HG02642 (cell line): ENCODE data around the gene SLC50A1.

Experiments used
- ATAC-seq: cut with Tn5 transposase; IDR thresholded peaks from one replicate; pipeline ENCODE4 v1.9.1; 2021; ENCODE audit warnings: mild to moderate bottlenecking; ENCODE audit not compliant: unreplicated experiment, poor library complexity

The SLC50A1 gene

DNA sequence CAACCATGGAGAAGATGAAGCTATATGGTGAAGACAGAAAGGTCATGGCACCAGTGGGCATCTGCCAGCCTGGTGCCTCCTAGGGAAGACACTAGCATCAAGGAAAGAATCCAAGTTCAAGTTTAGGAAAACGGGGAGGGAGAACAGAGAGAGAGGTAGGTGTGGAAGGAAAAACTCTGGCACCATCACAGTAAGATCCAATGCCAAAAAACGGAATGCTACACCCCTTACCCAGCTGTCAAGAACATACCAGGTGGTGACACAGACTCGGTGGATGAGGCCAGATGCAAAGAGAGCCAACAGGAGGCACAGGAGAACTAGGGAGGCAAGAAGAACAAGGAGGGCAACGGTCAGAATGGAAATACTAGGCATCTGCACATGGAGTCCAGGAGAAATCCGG, 33.9 kb downstream of the SLC50A1 start:
- no peak for ATAC-seq

DNA sequence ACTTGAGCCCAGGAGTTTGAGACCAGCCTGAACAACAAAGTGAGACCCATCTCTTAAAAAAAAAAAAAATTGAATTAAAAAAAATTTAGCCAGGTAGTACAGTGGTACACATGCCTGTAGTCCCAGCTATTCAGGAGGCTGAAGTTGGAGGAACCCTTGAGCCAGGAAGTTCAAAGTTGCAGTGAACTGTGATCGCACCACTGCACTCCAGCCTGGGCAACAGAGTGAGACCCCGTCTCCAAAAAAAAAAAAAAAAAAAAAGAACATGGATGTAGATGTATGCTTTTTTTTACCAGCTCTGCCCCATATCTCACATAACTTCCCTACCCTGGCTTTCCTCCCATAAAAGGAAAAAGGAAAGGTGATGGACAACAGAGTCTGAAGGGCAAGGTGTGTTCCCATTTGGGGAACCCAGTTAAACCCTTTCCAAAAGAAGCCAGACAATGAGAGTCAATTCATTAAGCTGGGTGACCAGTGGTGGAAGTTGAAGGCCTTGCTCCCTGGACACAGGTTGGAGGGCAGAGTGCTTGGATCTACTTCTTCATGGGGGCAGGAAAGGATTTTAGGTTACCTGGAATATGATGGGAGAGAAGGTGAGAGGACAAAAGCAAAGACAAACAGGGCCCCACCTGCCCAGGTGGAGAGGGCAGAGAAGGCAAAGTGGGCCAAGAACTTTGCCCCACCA, 34.6 kb downstream of the SLC50A1 start:
- no peak for ATAC-seq

DNA sequence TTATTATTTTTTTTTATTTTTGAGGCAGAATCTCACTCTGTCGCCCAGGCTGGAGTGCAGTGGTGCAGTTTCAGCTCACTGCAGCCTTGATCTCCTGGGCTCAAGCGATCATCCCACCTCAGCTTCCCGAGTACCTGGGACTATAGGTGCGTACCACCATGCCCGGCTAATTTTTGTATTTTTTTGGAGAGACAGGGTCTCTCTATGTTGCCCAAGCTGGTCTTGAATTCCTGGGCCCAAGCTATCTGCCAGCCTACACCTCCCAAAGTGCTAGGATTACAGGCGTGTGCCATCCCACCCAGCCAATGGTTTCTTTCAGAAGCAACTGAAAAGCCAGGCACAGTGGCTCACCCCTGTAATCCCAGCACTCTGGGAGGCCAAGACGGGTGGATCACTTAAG, 35.2 kb downstream of the SLC50A1 start:
- no peak for ATAC-seq

DNA sequence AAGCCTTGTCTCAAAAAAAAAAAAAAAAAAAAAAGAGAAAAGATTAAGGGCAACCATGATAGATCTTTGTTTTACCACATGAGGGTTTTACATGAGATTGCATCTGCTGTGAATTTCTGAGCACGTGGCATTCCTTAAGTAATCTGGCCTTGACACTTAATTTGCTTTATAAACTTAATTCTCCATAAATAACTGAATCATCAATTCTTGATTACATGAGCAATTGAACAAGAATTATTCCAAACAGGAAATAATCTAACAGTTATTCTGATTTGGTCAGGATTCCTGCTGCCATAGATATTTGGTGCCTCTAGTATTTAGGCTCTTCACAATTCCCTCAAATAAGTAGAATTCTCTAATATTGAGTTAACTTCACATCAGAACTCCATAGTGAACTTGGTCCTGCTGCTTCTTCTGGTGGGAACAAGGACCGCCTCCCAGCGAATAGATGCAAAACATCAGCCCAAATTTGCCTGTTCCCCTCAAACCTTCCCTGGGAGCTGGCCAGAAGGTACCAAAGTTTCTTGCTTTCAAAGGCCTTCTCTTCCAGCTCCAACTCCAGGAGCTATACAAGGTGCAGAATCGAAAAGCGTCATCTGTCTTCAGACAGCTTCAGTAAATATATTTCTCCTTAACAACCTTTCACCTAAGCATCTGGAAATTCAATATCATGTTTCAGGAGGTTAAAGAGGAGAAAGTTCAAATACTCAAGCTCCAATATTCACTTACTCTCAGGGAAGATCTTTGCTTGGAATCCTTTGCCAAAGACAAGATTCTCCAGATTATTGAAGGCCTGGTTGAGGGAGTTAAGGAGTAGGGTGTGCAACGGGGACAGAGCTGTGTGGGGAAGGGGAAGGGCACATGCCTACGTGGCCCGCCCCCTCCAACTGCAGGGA, 36.4 kb downstream of the SLC50A1 start:
- ATAC-seq = no peak

DNA sequence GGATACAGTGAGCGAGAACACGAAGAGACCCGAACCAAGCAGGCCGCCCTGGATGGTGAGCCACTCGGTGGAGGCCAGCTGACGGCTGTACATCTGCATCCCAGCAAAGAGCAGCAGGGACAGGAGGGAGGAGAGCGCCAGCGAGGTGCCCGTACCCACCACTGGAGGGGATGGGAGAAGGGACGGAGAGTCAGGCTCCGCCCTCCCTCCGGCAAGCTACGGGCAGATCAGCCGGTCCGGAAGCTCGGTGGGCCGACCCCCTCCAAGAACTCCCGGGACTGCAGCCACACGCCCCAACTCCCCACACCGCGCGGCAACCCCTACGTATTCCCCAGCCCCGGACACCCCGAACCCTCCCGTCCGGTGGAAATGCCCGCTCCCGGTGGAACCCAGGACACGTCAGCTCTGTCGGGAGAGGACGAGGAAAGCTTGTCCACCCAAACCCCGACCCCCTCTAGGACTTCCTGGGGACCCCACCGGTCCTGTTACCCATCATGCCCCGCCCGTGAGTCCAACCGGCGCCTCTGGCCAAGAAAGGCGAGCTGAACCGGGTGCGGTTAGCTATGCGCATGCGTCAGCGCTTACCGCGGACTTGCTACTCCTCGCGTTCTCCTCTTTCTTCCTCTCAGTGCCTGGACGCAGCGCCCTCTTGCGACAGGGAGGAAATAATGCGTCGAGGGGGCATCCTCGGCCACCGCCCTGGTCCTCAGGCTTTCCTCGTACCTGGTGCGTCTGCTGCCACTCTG, 37.3 kb downstream of the SLC50A1 start, which contains the start of gene KRTCAP2:
KRTCAP2 (minus strand) TSS at position 573 of the 746 bp plus-strand sequence; CDS start at position 493, 80 bp downstream.
- peak; percentile 72 for ATAC-seq

DNA sequence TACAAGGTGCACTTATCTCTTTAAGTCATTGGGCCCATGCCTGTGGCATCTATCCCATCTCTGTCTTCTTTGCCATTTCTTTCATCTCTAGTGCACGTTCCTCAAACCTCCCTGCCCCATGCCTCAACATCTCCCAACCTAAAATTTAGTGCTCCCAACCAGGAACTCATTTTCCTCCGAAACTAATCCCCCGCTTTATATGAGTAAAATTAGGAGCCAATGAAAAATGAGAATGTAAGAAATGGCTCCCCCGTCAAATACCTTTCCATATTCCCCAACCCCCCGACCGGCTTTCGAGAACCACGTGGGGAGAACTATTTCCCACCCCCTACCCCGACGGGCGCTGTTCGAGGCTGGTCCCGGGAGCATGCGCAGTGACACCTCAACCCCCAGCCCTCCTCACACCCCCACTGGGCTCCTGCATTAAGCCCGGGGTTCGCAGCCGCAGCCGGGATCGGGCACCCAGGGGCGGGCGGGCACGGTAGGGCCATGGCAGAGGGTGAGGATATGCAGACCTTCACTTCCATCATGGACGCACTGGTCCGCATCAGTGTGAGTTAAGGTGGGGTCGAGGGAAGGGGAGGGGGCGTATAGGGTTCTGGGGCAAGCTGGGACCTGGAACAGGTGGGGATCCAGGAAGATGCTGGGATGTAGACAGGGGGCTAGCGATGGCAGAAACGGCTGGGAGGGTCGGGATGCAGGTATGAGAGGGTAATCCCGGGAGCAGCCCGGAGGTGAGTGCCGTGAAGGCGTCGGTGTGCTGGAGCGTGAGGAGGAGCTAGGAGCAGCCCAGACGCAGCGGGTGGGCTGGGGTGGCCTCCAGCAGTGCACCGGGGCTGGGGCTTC, 38.0 kb downstream of the SLC50A1 start, which contains the start of gene TRIM46:
TRIM46 (plus strand) TSS at position 372 of the 846 bp plus-strand sequence; CDS start at position 490, 118 bp downstream.
- peak; percentile 12 for ATAC-seq

DNA sequence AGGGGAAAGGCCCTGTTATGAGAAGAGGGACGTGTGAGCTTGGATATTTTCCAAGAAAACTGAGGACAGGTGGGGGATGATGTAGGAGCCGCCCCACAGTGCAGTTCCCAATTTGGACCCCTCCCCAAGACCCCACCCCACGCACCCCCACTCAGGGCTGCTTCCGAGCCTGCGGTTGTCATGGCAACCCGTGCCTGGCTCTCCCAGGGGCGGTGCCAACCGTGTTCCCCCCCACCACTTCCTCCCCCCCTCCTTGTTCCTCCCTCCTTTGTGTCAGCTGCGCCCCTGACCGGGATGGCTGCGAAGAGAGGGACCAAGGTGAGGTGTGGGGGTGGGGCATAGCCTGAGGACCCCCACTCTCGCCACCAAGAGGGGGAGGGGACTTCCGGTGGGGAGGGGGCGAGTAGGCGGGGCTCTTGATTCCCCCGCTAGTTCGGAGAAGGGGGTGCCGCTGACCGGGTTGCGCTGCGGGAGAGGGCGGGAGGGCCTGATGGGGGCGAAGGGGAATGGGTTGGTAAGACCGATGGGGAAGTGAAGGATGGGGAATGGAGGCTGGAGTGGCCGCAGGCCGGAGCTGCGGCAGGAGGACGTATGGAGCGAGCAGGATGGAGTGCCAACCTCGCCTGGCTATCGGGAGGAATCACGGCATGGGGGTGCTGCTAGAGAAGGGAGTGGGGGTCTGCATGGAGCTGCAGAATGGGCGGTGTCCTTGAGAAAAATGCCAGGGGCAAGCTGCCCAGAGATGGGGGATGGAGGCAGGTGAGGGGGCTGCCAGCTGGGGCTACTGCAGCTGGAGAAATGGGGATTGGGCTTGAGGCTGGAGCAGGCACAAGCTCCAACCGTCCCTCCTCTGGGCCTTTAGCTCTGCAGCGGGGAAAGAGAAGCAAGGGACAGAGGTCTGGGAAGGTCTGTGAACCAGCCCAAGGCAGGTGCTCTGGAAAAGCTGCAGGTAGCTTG, 39.0 kb downstream of the SLC50A1 start:
- ATAC-seq = no peak

DNA sequence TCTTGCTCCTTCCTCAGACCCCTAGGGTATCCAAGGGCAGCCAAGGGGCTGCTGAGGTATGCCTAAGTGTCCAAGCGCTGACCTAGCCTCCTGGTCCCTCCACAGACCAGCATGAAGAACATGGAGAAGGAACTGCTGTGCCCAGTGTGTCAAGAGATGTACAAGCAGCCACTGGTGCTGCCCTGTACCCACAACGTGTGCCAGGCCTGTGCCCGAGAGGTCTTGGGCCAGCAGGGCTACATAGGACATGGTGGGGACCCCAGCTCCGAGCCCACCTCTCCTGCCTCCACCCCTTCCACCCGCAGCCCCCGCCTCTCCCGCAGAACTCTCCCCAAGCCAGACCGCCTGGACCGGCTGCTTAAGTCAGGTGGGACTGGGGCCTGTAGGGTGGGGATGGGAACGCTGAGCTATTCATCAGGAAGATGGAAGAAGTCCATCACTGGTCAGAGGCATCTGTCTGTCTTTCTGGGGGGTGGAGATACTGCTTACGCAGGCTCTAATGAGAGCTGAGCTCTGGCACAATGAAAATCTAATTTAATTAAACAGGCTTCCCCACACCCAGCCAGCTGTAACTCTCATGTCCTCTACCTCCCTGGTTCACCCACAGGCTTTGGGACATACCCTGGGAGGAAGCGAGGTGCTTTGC, 39.8 kb downstream of the SLC50A1 start:
- ATAC-seq = no peak

DNA sequence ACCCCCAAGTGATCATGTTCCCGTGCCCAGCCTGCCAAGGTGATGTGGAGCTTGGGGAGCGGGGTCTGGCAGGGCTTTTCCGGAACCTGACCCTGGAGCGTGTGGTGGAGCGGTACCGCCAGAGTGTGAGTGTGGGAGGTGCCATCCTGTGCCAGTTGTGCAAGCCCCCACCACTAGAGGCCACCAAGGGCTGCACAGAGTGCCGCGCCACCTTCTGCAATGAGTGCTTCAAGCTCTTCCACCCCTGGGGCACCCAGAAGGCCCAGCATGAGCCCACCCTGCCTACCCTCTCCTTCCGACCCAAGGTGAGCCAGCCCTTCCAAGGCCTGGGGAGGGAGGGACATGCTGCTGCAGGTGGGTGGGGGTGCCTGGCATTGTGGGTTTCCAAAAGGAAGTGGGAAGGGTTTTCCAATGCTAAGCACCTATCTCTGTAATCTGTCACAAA, 40.3 kb downstream of the SLC50A1 start:
- no peak for ATAC-seq

DNA sequence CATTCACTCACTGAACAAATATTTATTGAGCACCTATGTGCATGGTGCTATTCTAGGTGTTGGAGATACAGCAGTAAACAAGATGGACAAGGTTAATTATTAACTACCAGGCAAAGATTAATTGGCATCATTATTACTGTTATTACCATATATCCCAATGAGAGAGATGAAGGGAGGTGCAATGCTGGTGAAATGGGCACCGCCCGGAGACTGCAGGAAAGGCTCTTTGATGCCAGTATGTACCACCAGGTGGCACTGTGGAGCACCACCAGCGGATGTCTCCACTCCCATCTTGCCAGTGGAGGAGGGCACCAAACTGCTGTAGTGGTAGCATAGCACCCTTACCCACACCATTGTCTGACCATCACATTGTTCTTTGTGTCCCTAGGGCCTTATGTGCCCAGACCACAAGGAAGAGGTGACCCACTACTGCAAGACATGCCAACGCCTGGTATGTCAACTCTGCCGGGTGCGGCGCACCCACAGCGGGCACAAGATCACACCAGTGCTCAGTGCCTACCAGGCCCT, 41.0 kb downstream of the SLC50A1 start:
- ATAC-seq = no peak

DNA sequence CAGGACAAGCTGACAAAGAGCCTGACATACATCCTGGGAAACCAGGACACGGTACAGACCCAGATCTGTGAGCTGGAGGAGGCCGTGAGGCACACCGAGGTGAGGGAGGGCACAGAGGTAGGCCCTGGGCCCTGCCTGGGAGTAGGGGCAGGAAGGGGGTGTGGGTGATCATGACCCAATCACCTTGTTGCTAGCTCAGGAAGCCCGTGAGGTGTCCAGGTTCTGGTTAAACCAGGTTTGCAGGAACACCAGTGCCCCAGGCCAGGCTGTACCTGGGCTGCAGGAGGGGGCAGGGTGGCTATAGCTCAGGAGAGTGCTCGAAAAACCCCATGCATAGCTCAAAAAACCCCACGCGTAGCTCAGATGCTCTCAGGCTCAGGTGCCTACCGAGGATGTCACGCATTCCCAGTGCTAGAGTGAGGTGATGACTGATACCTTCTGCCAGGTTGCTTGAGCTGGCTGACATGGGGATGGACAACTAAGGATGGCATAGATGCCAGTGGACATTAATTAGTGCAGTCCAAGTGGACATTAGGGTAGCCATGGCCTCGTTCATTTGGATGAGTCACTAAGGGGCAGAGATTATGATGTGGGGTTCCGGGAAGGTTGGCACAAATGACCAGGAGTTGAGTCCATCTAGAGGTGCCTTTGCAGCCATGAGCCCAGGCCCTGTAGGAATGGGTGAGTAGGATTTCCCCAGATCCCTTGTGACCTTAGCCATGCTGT, 41.7 kb downstream of the SLC50A1 start:
- ATAC-seq = no peak

DNA sequence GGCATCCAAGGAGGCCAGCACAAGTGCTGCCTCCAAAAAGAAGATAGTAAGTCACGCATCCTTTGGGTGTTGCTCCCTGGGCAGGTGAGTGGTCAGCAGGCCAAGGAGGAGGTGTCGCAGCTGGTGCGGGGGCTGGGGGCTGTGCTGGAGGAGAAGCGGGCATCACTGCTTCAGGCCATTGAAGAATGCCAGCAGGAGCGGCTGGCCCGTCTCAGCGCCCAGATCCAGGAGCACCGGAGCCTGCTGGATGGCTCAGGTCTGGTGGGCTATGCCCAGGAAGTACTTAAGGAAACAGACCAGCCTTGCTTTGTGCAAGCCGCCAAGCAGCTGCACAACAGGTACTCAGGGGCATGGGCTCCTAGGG, 42.2 kb downstream of the SLC50A1 start:
- no peak for ATAC-seq

DNA sequence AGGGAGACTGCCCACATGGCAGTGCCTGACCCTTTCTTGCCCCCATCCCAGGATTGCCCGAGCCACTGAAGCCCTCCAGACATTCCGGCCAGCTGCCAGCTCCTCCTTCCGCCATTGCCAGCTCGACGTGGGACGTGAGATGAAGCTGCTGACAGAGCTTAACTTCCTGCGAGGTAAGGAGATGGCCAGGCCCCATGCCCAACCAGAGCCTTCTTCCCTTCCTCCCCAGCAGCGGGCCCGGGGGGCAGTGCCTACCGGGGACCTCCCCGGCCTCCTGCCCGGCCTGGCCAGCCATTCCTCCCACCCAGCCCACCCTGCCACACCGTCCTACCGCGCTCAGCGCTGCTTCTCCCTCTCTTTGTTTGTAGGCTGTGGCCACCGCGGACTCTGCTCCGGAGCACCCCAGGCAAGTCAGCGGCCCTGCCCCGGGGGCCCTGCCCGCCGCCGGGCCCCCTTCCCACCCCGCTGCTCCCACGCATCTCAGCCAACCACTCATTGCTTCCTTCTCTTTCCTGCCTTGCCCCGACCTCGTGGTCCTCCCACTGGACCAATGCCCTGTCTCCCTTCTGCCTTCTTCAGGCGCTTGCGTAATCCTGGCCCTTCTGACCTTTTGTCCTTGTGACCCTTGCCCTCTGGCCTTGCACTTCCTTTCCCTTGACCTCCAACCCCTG, 42.9 kb downstream of the SLC50A1 start:
- no peak for ATAC-seq

DNA sequence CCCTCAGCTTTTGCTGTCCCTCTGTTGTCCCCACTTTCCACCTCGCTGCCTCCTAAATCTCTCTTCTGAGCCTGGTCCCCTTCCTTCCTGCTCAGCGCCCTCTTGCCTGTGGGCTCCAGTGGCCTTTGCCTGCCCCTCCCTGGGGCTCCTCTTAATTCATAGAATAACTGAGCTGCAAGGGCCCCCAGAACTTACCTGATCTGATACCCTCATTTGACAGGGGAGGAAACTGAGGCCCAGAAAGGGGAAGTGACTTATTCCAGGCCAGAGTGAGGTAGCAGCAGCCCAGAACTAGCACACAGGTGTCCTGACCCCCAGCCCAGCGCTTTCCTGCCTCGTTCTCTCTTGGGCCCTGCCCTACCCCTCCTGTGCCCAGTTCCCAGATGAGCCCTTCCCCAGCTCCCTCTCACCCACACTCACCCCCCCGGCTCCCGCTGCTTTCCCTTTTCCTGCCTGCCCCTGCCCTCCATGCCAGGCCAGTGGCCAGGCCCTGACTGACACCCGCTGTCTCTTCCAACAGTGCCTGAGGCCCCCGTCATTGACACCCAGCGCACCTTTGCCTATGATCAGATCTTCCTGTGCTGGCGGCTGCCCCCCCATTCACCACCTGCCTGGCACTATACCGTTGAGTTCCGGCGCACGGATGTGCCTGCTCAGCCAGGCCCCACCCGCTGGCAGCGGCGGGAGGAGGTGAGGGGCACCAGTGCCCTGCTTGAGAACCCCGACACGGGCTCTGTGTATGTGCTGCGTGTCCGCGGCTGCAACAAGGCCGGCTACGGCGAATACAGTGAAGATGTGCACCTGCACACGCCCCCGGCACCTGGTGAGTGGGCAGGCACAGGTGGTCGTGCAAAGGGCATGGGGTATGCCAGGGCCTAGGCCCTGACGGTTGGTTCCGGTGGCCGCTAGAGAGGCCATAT, 43.7 kb downstream of the SLC50A1 start:
- ATAC-seq = no peak

DNA sequence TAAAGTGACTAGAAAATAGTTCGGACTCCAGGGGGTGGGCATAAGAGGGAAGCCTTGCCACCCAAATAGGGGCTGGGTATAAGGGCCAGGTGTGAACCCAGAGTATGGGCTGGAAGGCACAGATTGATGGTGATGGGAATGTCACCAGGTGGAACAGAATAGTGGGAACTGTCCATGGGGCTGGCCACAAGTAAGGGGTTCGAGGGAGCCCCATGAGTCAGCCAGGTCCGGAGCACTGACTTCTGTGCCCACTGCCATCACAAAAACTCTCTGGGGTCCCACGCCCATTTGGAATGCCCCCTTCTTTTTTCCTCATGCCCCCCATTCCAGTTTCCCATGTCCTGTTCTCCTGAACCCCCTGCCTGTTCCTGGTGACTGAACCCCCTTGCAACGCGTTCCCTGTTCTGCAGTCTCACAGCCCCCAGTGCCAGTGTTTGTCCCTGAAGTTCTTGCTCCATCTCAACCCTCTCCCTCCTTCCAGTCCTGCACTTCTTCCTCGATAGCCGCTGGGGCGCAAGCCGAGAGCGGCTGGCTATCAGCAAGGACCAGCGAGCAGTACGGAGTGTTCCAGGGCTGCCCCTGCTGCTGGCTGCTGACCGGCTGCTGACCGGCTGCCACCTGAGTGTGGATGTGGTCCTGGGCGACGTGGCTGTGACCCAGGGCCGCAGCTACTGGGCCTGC, 45.9 kb downstream of the SLC50A1 start:
- no peak for ATAC-seq
